Activated naive CD4-positive, alpha-beta T cell treated with anti-CD3 and anti-CD28 coated beads, Interleukin-2, amount 10 ng/mL, durations not matched to agents 7 days and 5 days (primary cell): ENCODE measurements around the gene FUT3.
"Not testable (repeated sequence)": the region's sequence is repeated elsewhere in the genome, so short reads cannot be mapped to it uniquely, and the experiment has no call there.

Source experiments
- CTCF ChIA-PET: fragments of 350-600 bp; sonication (Branson Sonifier 250); formaldehyde crosslinking; loops from one replicate; lab custom pipeline; 2021; ENCODE audit warnings: antibody characterized with exemption; lab: Charles Lee
- DNase-seq: peaks from one replicate; pipeline ENCODE4 v3.0.0-alpha.2; 2020
- H3K27ac Mint-ChIP-seq: one replicate; pipeline ENCODE4 v1.8.0; 2021; ENCODE audit warnings: mild to moderate bottlenecking, moderate library complexity, mixed read lengths
- H3K27me3 Mint-ChIP-seq: one replicate; pipeline ENCODE4 v1.8.0; 2021; ENCODE audit warnings: mild to moderate bottlenecking, mixed read lengths
- H3K36me3 Mint-ChIP-seq: one replicate; pipeline ENCODE4 v1.8.0; 2021; ENCODE audit warnings: mixed read lengths
- H3K4me1 Mint-ChIP-seq: one replicate; pipeline ENCODE4 v1.8.0; 2021; ENCODE audit warnings: mixed read lengths
- H3K4me3 Mint-ChIP-seq: one replicate; pipeline ENCODE4 v1.8.0; 2021; ENCODE audit warnings: mild to moderate bottlenecking, moderate library complexity, mixed read lengths
- H3K9me3 Mint-ChIP-seq: one replicate; pipeline ENCODE4 v1.8.0; 2021; ENCODE audit warnings: mixed read lengths

Gene FUT3

GRCh38 chr19:5891572-5891937 lies 40.3 kb upstream of the FUT3 start:
- no peaks in the 10 kb centered on the region for H3K9me3 Mint-ChIP-seq
- H3K27me3 Mint-ChIP-seq = peaks cover 25% of the 10 kb centered on the region
- H3K27ac Mint-ChIP-seq = no peak overlapping the region
- no peak overlapping the region for H3K4me3 Mint-ChIP-seq
- no peaks in the 10 kb centered on the region for H3K4me1 Mint-ChIP-seq
- CTCF ChIA-PET = interaction anchor here (4.1 kb wide), 1 partner anchor 87 kb away, joined by 25 read pairs; no protein-coding TSS in a partner anchor
- peaks cover 3% of the 10 kb centered on the region for H3K36me3 Mint-ChIP-seq
- no peak for DNase-seq

- H3K36me3 Mint-ChIP-seq = no peaks in the 10 kb centered on the region
- peaks cover 25% of the 10 kb centered on the region for H3K27me3 Mint-ChIP-seq
- no peak overlapping the region for H3K27ac Mint-ChIP-seq
- DNase-seq = no peak
- H3K9me3 Mint-ChIP-seq = no peaks in the 10 kb centered on the region
- H3K4me1 Mint-ChIP-seq = no peaks in the 10 kb centered on the region
- CTCF ChIA-PET = interaction anchor here (4.1 kb wide), 1 partner anchor 86 kb away, joined by 25 read pairs; no protein-coding TSS in a partner anchor
- no peak overlapping the region for H3K4me3 Mint-ChIP-seq
Measured at GRCh38 chr19:5890099-5890498, 38.9 kb upstream of the FUT3 start.

GRCh38 chr19:5889288-5889971 lies 38.2 kb upstream of the FUT3 start:
- H3K9me3 Mint-ChIP-seq = no peaks in the 10 kb centered on the region
- H3K27me3 Mint-ChIP-seq = peaks cover 25% of the 10 kb centered on the region
- H3K36me3 Mint-ChIP-seq = no peaks in the 10 kb centered on the region
- H3K4me3 Mint-ChIP-seq = no peak overlapping the region
- no peaks in the 10 kb centered on the region for H3K4me1 Mint-ChIP-seq
- DNase-seq = no peak
- no peak overlapping the region for H3K27ac Mint-ChIP-seq
- CTCF ChIA-PET = interaction anchor here (4.1 kb wide), 1 partner anchor 85 kb away, joined by 25 read pairs; no protein-coding TSS in a partner anchor

- H3K27me3 Mint-ChIP-seq = peaks cover 43% of the 10 kb centered on the region
- H3K9me3 Mint-ChIP-seq, H3K36me3 Mint-ChIP-seq, H3K27ac Mint-ChIP-seq, H3K4me3 Mint-ChIP-seq, H3K4me1 Mint-ChIP-seq, DNase-seq: not testable (repeated sequence)
- CTCF ChIA-PET = interaction anchor here (0.8 kb wide), 1 partner anchor 80 kb away, joined by 3 read pairs; no protein-coding TSS in a partner anchor
Measured at GRCh38 chr19:5884065-5884811, 33.0 kb upstream of the FUT3 start.

- CTCF ChIA-PET = interaction anchor here (0.7 to 0.9 kb wide), 3 partner anchors 79 to 745 kb away, joined by 3 read pairs; no protein-coding TSS in a partner anchor
- not testable (repeated sequence) for DNase-seq, H3K9me3 Mint-ChIP-seq, H3K36me3 Mint-ChIP-seq, H3K4me1 Mint-ChIP-seq, H3K27ac Mint-ChIP-seq, H3K4me3 Mint-ChIP-seq
- H3K27me3 Mint-ChIP-seq = peaks cover 50% of the 10 kb centered on the region
Measured at GRCh38 chr19:5883157-5883873, 32.1 kb upstream of the FUT3 start.

- H3K27ac Mint-ChIP-seq = no peak overlapping the region
- no peak overlapping the region for H3K4me3 Mint-ChIP-seq
- H3K4me1 Mint-ChIP-seq = no peaks in the 10 kb centered on the region
- no peaks in the 10 kb centered on the region for H3K9me3 Mint-ChIP-seq
- CTCF ChIA-PET = interaction anchor here (0.9 to 1.2 kb wide), 2 partner anchors 78 to 196 kb away, joined by 3 read pairs; partner anchors contain the start of gene NRTN
- no peak for DNase-seq
- peaks cover 52% of the 10 kb centered on the region for H3K27me3 Mint-ChIP-seq
- no peaks in the 10 kb centered on the region for H3K36me3 Mint-ChIP-seq
Measured at GRCh38 chr19:5882421-5882968, 31.2 kb upstream of the FUT3 start.

- CTCF ChIA-PET = interaction anchor here (1.2 kb wide), 1 partner anchor 78 kb away, joined by 3 read pairs; the partner anchor contains the start of gene NRTN
- peaks cover 55% of the 10 kb centered on the region for H3K27me3 Mint-ChIP-seq
- no peak for DNase-seq
- no peak overlapping the region for H3K27ac Mint-ChIP-seq
- no peaks in the 10 kb centered on the region for H3K36me3 Mint-ChIP-seq
- no peak overlapping the region for H3K4me3 Mint-ChIP-seq
- H3K9me3 Mint-ChIP-seq = no peaks in the 10 kb centered on the region
- no peaks in the 10 kb centered on the region for H3K4me1 Mint-ChIP-seq
Measured at GRCh38 chr19:5881543-5882299, 30.5 kb upstream of the FUT3 start.

GRCh38 chr19:5880604-5881078 lies 29.4 kb upstream of the FUT3 start:
- Mint-ChIP-seq H3K36me3 (no peaks in the 10 kb centered on the region), H3K27ac (no peak overlapping the region), H3K4me3 (no peak overlapping the region), H3K4me1 (no peaks in the 10 kb centered on the region), H3K9me3 (no peaks in the 10 kb centered on the region), H3K27me3 (peaks cover 55% of the 10 kb centered on the region)
- no peak for DNase-seq
- CTCF ChIA-PET = no interaction called here

- peaks cover 55% of the 10 kb centered on the region for H3K27me3 Mint-ChIP-seq
- no peaks in the 10 kb centered on the region for H3K36me3 Mint-ChIP-seq
- H3K4me1 Mint-ChIP-seq = no peaks in the 10 kb centered on the region
- no peak overlapping the region for H3K4me3 Mint-ChIP-seq
- DNase-seq = no peak
- no peaks in the 10 kb centered on the region for H3K9me3 Mint-ChIP-seq
- no peak overlapping the region for H3K27ac Mint-ChIP-seq
- CTCF ChIA-PET = no interaction called here
Measured at GRCh38 chr19:5880196-5880595, 28.9 kb upstream of the FUT3 start.

GRCh38 chr19:5877882-5878281 lies 26.6 kb upstream of the FUT3 start:
- DNase-seq = no peak
- Mint-ChIP-seq H3K9me3 (no peaks in the 10 kb centered on the region), H3K27me3 (peaks cover 50% of the 10 kb centered on the region), H3K4me3 (no peak overlapping the region), H3K4me1 (peaks cover 2% of the 10 kb centered on the region), H3K36me3 (no peaks in the 10 kb centered on the region), H3K27ac (no peak overlapping the region)
- CTCF ChIA-PET = no interaction called here

GRCh38 chr19:5877427-5877826 lies 26.2 kb upstream of the FUT3 start:
- Mint-ChIP-seq H3K27ac (no peak overlapping the region), H3K36me3 (no peaks in the 10 kb centered on the region), H3K27me3 (peaks cover 45% of the 10 kb centered on the region), H3K4me1 (peaks cover 2% of the 10 kb centered on the region), H3K4me3 (no peak overlapping the region), H3K9me3 (no peaks in the 10 kb centered on the region)
- DNase-seq = no peak
- CTCF ChIA-PET = no interaction called here

- H3K27me3 Mint-ChIP-seq = peaks cover 16% of the 10 kb centered on the region
- H3K9me3 Mint-ChIP-seq, H3K27ac Mint-ChIP-seq, CTCF ChIA-PET, H3K4me1 Mint-ChIP-seq, DNase-seq, H3K36me3 Mint-ChIP-seq, H3K4me3 Mint-ChIP-seq: not testable (repeated sequence)
Measured at GRCh38 chr19:5874496-5874895, 23.2 kb upstream of the FUT3 start.

- H3K27ac Mint-ChIP-seq = no peak overlapping the region
- CTCF ChIA-PET = interaction anchor here (0.6 kb wide), 1 partner anchor 128 kb away, joined by 3 read pairs; no protein-coding TSS in a partner anchor
- H3K4me3 Mint-ChIP-seq = no peak overlapping the region
- H3K4me1 Mint-ChIP-seq = peaks cover 2% of the 10 kb centered on the region
- no peaks in the 10 kb centered on the region for H3K36me3 Mint-ChIP-seq
- peaks cover 9% of the 10 kb centered on the region for H3K27me3 Mint-ChIP-seq
- DNase-seq = no peak
- no peaks in the 10 kb centered on the region for H3K9me3 Mint-ChIP-seq
Measured at GRCh38 chr19:5873617-5874199, 22.5 kb upstream of the FUT3 start.
